Stimulated activated CD8-positive, alpha-beta memory T cell treated with anti-CD3 and anti-CD28 coated beads, Interleukin-4, amount 100 ng/mL, for 4 hours (primary cell): ENCODE measurements around the gene GPRIN2.
"Not testable (repeated sequence)": the region's sequence is repeated elsewhere in the genome, so short reads cannot be mapped to it uniquely, and the experiment has no call there.

ENCODE experiments used
- DNase-seq, 2 donors: peaks; one replicate each; pipeline ENCODE4 v3.0.0-alpha.2; 2020; ENCODE audit warnings: low read depth in 2 of 2, low spot score in 1 of 2

The GPRIN2 gene

DNA sequence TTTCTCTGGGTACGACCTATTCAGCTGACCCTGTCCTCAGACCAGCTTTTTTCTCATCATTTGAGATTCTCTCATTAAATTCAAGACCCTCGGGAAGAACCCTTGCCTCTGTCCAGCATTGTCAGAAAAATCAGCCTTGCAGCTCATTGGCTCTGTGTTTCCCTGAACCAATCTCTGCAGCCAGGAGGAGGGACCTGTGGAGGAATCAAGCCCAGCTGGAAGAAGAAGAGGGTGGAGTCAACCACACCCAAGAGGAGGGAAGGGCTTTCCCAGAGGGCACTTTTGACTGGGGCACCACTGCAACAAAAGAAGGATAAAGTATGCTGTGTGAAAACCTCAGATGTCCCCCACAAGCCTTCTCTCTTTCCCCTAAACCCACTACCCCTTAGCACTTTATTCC, 14.2 kb upstream of the GPRIN2 start:
- not testable (repeated sequence) for DNase-seq

DNA sequence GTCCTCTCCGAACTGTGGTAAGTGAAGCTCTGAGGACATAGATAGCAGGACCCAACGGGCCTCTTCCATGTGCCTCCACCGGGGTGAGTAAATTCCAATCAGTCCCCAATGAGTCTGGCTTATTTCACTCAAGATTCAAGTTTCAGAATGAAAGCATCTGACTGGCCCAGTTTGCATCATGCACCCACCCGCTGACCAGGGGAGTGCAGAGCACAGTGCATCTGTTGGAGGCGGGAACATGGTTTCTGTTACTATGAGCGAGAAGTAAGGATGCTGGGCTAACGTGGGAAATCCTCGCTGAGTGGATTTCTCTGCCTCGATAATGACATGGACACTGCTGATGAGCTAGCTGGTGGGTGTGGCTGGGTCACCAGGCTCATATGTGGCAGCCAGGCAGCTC, 10.7 kb upstream of the GPRIN2 start:
- DNase-seq, result not testable (repeated sequence)

DNA sequence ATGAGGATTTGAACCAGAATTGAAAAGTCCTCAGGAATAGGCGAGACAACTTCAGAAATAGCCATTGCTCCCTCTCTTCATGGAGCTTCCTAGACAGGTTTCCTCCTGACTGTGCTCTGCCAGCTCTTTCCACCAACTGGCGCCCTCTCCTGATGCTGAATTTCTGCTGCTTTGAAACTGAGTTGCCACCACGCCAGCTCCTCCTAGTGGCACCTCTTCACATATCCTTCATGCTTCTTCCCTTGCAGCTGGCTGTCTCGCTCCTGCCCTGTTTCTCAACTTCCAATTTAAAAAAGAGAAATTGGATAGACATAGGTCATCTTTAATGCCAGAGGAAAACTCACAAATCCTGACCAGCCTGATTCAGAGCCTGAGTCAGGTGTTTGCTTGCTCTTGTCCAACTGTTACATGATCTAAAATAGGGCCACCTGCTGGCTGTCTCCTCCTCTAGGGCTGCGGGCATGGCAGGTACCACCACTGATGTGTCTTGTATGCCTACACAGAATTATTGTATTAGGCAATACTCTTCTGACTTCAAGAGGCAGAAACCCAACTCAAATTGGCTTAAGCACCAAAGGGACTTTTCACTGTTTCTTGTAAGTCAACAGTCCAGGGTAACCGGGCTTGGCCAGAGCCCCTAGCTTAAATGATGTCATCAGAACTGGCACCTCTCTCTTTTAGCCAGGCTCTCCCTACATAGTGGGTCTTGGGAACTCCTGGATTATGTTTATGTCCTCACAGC, 9.3 kb upstream of the GPRIN2 start:
- not testable (repeated sequence) for DNase-seq

DNA sequence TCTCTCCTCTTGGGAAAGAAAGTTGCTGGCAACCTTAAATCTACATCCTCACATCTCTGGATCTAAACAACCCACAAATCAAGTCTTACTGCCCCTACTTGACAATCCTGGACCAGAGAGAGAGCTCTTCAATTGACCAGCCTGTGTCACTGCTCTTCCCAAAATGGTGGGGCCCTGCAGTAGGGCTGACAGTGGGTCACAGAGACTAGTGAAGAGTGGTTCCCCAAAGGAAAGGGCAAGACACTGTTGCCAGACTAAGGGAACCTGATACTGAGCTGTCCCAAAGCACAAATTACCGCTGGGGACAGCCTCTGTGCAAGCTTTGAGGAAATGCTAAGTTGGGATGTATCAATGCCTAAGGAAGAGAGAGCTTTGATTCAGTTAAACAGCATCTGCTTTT, 4.5 kb upstream of the GPRIN2 start:
- no peak for DNase-seq

GRCh38 chr10:46560381-46560780, 3.9 kb upstream of the GPRIN2 start:
- no peak for DNase-seq

- DNase-seq, result no peak
These were observed 2.8 kb upstream of the GPRIN2 start for GRCh38 chr10:46559231-46559671.

- no peak for DNase-seq
These were observed 2.1 kb upstream of the GPRIN2 start for GRCh38 chr10:46558392-46559185.

DNA sequence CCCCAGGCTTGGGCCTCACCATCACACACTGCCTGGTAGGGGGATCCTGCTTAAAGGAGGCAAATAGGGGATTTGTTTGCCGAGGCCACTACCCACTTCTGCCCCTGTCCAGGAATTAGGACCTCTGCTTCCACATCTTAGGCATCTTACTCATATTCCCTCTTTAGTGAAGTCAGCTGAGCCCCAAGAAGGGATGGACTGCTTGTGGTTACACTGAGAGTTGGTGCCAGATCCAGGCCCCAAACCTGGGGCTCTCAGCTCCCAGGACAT, 1.6 kb upstream of the GPRIN2 start:
- DNase-seq, result no peak

GRCh38 chr10:46557319-46558121, 1.1 kb upstream of the GPRIN2 start:
- no peak for DNase-seq

GRCh38 chr10:46555713-46556514, 544 bp downstream of the GPRIN2 start:
- no peak for DNase-seq

GRCh38 chr10:46555366-46555712, 1.1 kb downstream of the GPRIN2 start:
- no peak for DNase-seq

DNA sequence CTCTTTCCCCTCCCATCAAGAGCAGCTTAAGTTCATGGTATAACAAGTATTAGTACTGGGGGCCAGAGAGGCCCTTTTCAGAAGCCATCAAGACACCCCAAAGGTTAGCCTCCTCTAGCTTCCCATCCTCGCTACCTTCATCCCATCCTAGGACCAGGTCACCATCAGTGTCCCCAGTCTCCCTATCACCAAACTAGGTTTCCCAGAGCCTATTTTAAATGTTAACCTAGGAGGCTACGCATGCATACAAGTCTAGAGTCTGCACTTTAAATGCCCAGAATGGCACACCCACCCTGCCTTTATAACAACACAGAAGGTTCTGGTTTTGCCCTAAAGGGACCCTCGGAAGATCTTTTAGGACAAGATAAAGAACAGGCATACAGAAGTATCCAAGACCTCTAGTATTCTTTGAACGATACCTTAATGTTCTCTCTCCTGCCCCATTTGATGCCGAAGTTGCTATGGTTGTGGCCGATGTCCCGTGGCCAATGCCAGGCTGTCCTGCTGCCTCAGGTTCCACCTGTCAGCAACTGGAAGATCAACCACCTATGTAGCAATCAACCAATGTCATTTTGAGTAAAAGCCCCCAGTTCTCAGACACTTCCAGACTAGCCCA, 2.2 kb downstream of the GPRIN2 start:
- no peak for DNase-seq

GRCh38 chr10:46553238-46554049, 3.0 kb downstream of the GPRIN2 start:
- DNase-seq, result no peak

DNA sequence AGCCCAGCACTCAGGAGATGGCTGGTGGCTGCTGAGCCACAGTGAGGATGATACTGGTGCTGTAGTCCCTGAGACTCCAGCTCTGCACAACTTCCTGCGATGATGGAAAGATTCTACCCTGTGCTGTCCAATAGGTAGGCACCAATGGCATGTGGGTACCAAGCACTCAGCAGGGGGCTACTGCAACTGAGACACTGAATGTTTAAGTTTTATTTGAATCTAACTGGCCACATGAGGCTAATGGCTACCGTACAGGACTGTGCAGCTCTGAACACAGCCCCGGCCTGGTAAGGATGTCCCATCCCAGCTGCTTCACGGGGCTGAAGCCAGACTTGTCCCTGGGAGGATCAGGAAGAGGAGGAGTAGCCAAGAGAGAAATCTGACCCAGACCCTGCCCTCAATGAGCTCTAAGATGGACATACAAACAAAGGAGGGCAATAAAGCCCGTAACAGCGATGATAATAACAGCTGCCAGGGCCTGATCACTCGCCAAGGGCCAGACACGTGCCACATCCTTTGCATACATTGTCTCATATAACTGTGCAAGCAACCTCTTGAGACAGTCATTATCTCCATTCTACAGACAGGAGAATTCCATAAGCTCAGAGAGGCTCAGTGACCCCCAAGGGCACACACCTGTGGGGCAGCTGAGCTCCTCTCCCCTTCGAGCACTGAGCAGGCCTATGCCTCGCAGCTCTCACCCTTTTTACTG, 3.8 kb downstream of the GPRIN2 start:
- no peak for DNase-seq

DNA sequence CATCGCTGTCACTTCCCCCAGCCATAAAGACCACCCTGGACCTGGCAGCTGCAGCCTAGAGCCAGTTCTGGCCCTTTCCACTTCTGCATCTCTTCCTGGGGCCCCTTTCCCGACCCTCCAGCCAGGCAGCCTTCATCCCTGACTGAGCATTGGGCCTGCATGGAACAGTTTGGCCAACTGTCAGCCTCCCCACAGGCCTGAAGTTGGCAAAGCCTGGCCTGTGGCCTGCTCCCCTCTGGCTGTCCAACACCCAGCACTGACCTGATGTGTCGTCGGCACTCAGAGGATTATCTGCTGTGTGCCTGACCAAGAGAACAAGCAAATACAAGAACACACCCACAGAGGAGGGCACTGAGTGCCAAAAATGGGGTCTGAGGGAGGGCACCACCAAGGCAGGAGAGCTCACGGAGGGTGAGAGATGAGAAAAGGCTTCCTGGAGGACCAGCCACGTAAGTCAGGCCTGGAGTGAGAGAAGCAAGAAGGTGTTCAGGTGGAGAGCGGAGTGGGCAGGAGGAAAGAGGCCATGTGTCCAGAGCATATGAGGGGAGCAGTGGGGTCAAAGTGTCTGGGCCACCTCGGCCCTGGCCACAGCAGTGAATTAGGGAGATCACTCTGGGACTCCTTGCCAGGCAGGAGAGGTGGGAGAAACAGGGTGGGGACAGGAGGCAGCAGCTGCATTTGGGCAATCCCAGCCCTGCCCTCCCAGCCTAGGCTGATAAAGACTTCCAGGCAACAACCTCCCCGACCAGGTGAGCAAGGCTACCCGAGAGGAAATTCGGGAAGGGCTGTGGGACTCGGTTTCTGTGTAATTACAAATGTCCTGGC, 4.5 kb downstream of the GPRIN2 start:
- DNase-seq, result no peak

GRCh38 chr10:46550795-46551700, 5.4 kb downstream of the GPRIN2 start:
- no peak for DNase-seq

DNA sequence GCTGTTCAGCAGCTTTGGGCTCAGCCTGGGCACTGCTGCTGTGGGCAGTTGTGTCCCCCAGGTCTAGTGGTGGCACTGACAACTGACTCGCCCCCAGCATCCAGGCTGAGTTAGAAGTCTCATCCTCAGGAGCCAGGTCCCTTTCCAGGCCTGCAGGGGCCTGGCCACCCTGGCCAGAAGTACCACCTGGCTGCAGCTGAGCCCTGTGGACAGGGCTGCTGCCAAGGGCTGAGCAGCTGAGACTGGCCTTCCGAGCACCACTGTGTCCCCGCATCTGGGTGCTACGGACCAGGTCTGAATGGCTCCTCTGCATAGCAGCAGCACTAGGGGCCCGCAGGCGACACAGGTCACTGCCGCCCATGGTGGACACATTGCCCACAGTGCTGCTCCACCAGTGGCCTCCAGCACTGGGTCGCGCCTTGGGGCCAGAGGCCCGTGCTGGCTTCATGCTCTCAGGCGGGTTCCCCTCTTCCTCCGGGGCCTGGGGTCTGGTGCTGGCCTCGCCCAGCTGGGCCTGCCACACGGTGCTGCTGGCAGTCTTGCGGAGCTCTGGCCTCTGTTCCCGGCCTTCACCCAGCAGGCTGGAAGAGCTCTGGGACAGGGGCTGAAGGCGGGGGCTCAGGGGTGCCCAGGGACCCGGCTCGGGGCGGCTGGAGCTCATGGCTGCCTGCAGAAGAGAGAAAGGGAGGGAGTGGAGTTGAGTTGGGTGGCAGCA, 6.2 kb downstream of the GPRIN2 start:
- DNase-seq, result no peak
